HG03432 (cell line): ENCODE results near the gene ABCC1.
"Not testable (repeated sequence)": the region's sequence is repeated elsewhere in the genome, so short reads cannot be mapped to it uniquely, and the experiment has no call there.

Experiments
- ATAC-seq: cut with Tn5 transposase; IDR thresholded peaks from one replicate; pipeline ENCODE4 v1.9.1; 2021; ENCODE audit warnings: mild to moderate bottlenecking, moderate library complexity; ENCODE audit not compliant: unreplicated experiment

The ABCC1 gene

GRCh38 chr16:16175296-16175695 lies 225.9 kb downstream of the ABCC1 start:
- ATAC-seq: no peak

GRCh38 chr16:16176328-16176727 lies 226.9 kb downstream of the ABCC1 start:
- ATAC-seq: no peak

DNA sequence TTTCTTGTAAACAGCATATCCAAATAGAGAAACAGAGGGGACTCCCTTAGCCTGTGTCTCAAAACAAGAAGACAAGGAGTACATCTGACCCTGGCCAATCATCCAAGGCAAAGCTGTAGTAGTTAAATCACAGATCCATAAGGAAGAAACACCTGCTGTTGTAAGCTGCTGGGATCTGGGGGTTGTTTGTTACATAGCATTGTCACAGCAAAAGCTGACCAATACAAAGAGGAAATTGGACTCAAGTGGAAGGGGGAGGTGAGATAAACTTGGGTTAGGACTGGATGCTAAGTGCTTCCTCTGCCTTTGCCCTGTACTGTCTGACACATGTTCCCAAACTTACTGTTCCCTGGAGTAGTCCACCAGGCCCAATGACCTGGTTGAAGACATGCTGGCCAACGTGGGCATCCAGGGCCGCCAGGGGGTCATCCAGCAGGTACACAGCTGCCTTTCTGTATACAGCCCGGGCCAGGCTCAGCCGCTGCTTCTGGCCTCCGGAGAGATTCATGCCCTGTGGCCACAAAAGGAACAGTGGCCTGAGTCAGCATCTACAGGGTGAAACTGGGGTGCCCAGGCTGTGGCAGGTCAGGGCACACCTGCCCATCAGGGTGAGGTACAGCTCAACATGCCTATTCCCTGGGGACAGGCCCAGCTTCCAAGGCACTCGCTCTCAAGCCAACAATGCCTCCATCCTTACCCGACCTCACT lies 229.2 kb downstream of the ABCC1 start:
- ATAC-seq: no peak

- ATAC-seq: not testable (repeated sequence)
These were observed 232.3 kb downstream of the ABCC1 start for GRCh38 chr16:16181748-16182147.

DNA sequence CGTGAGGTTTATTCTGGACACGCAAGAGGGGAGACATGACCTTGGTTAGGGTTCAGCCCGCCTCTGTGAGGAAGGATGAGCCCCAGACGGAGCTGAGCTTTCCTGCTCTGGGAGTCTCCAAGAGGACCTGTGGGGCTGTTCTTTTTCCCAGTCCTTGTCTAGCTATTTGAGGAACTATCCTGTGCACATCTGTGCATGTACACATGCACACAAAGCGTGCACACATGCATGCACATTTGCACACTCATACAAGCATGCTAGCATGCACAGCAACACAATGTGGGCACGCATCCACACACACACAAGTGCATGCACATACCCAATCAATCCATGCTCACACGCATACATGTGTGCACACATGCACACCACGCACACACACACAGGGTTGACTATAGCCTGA lies 233.5 kb downstream of the ABCC1 start:
- ATAC-seq: no peak

- no peak for ATAC-seq
These were observed 234.1 kb downstream of the ABCC1 start for GRCh38 chr16:16183562-16183961.

DNA sequence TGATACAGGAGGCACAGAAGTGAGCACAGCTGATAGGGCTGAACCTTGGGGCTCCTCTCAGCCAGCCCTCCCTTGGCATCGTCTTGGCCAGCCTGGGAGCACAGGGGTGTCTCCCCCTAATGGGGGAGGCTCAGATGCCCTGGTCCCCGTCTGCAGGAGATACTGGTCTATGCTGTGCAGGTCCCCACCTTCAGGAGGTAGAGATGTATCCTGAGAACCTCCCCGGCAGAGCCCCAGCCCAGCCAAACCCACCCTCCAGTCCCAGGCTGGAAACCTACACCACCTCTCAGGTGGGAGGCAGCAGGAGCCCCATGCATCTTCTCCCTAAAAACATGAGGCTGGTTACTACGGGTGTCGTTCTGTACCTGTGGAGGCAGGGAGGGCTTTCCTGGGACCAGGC lies 235.2 kb downstream of the ABCC1 start:
- no peak for ATAC-seq

GRCh38 chr16:16185095-16185494 lies 235.7 kb downstream of the ABCC1 start:
- no peak for ATAC-seq

DNA sequence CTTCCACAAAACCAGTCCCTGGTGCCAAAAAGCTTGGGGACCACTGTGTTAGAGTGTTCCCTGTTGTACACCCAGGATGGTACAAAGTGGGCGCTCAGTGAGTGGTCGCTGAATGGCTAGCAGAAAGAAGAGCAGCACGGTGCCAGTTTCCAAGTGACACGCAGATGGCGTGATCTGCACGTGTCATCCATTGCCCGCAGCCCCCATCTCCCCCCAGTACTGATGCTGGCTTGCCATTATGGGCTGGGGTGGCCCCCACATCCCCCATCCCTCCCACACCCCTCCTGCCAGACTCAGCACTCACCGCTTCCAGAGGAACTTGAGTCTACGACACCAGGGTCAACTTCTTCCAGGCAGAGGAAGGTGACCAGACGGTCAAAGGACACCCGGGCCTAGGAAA lies 237.4 kb downstream of the ABCC1 start:
- no peak for ATAC-seq

DNA sequence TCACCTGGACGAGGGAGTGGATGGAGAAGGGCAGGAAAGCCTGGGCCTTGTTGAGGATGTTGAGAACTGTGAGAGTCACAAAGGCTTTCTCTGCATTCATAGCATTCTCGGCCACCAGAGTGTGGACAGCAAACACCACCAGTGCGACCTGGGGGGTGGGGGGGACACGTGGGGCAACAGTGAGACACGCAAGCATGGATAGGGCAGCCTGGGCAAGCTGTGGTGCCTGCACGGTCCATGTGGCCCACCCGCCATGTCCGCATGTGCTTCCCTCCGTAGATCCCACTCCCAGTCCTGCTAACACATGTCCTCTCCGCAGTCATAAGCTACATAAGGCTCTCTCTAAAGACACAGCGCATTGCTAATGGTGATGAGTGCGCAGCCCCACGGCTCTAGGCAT lies 239.4 kb downstream of the ABCC1 start:
- ATAC-seq: no peak

DNA sequence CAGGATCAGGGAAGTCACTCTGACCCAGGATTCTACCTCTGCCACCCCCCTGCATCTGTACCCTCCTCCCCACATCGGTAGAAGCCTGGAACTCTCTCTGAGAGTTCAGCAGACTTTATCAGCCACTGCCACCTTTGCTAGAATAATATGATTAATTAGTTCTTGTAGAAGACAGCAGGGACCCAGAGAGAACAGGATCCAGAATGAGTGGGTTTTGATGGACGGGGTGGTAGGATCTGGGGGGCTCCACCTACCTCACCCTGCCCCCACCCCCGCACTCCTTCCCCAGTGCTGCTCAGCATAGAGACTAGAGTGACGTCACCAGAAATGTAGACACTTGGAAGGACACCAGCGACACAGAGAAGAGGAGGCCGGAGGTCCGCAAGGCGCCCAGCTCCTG lies 240.4 kb downstream of the ABCC1 start:
- no peak for ATAC-seq

GRCh38 chr16:16190546-16190945 lies 241.1 kb downstream of the ABCC1 start:
- no peak for ATAC-seq

DNA sequence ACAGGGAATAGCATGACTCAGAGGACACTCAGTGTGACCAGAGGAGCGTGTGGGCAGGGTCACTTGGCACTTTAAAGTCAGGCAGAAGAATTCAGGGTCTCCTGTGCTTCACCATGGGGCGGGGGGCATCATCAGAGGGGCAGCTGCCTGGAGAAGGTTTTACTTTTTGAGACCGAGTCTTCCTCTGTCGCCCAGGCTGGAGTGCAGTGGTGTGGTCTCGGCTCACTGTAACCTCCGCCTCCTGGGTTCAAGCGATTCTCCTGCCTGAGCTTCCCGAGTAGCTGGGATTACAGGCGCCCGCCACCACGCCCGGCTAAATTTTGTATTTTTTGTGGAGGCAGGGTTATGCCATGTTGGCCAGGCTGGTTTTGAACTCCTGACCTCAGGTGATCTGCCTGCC lies 241.6 kb downstream of the ABCC1 start:
- not testable (repeated sequence) for ATAC-seq

GRCh38 chr16:16191493-16192167 lies 242.2 kb downstream of the ABCC1 start:
- ATAC-seq: no peak
